SKM-1 (cell line): ENCODE measurements around the gene NOL4L.

Experiments
- DNase-seq: peaks from one replicate; lab custom pipeline; 2025; ENCODE audit not compliant: unreplicated experiment; lab: John Stamatoyannopoulos, UW

NOL4L gene

GRCh38 chr20:32543570-32544259 is 41.4 kb downstream of the NOL4L start:
- no peak for DNase-seq

DNA sequence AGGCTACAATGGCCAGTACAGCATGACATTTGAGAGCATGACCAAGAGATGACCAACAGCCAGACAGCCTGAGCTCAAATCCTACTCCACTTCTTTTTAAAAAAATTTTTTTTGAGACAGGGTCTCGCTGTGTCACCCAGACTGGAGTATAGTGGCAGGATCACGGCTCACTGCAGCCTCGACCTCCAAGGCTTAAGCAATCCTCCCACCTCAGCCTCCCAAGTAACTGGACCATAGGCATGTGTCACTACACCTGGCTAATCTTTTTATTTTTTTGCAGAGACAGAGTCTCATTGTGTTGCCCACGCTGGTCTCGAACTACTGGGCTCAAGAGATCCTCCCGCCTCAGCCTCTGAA is 42.9 kb downstream of the NOL4L start:
- DNase-seq = no peak

DNA sequence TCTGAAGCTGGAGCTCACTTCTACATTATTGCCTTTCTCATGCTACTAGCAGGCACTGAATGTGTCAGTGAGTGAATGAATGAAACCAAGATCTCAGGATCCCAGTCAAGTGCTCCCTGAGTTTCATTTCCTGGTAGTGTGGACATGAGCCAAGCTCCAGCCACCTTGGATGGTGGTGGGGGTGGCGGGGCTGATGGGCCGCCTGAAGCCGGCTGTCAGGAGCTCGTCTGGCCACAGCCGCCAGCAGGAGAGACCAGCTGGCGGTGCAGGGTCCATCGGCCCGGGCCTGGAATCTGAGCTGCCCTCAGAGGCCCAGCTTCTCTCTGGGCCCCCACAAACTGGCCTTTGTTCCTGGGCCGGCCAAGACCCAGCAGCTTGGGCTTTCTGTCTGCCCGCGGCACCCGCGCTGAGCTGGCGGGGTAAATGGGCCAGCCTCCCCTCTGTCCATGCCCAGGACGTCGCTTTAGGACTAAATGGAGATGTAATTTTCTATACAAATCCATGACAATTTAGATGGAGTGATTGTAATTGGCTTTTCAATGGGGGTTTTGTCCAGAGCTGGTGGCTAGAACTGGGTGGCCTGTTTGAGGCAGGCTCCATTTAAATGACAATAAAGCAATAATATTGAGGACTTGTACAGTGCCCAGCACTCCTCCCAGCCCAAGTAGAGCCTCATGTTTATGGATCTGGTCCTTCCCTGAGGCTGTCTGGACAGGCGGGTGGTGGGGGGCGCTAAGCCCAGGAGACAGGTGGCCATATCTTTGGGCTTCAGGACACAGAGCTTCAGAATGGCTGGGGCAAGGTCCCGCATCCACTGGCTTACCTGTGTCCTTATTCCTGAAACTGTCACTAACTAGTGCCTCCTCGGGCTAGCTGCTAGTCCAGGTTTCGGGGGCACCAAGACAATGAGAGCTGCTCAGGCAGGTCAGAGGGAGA is 43.5 kb downstream of the NOL4L start:
- DNase-seq = no peak

DNA sequence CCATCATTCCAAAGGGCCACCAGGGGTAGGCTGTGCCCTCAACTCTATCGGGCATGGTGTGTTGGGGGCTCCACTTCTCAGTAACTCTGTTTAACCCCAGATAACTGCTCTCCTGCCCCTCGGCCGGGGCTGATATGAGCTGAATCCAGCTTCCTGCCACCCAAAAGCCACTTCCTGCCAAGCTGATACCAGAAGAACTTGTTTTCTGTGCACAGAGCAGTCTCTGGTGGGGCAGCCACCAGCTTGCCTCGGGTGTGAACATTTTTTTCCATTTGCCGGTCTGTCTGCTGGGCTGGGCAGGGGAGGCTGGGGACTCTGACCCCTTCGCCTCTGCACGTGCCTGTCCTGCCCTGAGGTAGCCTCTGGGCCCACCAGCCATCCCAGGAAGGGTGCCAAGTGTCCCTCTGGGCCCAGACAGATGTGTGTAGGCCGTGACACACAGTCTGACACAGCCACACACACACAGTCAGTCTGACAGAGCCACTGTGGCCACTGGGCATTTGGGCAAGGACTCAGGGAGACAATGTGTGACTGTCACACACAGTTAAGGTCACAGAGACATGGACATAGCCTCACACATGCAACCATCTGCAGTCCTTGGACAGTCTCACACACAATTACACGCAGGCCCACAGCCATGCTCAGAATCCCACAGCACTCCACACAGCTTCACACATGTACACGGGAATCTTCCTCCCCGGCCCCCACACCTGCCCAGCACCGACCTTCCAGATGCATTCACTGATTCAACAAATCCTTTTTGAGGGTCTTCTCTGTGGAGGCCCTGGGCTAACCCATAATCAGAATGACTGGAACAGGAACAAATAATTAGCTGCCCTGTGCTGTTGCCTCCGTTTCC is 45.1 kb downstream of the NOL4L start:
- no peak for DNase-seq

DNA sequence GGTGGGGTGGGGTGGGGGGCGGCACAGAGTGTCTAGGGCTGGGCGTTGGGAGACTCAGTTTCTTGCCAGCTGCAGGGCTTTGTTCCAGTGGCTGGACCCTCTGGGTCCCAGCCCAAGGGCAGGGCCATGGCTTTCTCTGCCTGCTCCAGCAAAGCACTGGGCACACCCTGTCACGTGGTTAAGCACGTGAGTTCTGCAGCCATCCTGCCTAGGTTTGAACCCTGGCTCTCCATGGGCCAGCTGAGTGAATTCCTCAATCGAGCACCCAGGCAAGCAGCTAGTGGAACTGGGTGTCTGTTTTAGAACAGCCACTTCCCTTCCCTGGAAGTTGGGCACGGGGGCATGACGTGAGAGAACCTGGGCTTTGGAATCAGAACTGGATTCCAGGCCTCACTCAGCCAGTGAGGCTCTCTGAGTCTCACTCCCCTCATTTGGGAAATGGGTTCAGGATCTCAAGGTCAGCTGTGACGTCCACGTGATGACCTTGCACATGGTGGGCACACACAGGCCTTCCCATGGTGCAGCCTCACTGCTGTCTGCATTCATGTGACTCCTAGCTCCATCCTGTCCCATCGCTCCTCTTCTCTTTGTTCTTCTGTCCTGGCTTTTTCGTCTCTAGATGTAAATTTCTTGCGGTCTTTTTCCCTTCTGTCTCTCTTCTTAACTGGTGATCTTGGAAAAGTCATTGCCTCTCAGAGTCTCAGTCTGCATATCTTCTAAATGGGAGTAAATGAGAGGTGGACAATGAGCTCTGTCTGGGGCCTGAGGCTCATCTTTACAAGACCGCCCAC is 45.9 kb downstream of the NOL4L start:
- no peak for DNase-seq

GRCh38 chr20:32538526-32538939 is 46.6 kb downstream of the NOL4L start:
- no peak for DNase-seq

GRCh38 chr20:32537657-32538525 is 47.2 kb downstream of the NOL4L start:
- DNase-seq = no peak

DNA sequence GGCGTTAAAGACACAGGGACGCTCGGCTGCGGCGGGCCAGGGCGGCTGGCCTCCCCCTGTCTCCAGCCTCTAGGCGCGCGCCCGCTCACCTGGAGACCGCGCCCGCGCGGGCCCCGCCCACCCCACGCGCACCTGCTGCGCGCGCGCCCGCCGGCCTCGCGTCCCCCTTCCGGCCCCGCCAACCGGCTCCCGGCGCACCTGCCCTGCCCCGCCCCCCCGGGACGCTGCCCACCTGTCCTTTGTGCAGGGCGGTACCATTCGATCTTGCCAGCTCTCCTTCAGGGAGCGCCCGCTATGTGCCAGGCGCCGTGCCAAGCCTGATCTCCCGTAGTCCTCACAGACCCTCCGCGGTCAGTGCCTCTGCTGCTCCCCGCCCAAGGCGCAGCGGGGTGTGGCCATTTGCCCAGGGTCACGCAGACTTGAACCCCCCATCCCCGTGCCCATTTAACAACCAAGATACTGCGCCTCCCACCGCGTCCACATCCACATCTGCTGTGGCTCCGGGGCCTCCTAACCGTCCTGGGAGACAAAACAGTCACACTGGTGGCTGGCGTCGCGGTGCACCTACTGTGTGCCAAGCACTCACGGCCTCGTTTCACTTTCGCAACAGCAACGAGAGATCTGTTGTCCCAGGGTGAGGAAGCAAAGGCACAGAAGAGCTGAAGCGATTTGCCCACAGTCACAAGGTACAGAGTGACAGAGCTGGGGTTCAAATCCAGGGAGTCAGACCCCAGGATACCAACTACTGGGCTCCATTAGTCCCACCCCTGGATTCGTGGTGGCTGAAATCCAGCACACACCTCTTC is 48.1 kb downstream of the NOL4L start:
- no peak for DNase-seq

- no peak for DNase-seq
These were observed 48.9 kb downstream of the NOL4L start for GRCh38 chr20:32535953-32536823.

DNA sequence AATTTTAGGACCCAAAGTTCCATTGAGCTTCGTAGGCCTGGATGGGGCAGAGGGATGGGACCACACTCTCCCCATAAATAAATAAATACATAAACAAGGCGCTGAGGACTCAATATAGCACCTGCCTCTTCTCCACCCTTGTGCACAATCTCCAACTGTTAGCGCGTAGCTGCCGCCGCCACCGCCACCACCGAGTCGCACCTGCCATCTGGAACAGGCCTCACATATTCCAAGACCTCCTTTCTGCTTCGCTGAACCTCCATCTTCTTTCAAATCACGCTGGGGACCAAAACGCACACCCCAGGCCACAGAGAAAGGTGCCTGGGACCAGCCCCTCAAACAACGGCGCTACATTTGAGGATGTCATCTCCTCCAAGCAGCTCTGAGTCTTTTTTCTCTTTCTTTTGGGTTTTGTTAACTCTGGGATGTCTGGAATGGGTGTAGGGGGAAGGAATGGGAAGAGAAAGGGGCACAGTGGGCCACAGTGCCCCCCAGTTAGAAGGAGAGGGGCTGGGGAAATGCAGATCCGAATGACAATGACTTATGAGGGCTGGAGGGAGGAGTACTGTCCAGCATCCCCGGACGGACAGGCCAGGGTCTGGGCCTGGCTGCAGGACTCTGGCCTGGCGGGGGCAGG is 49.7 kb downstream of the NOL4L start:
- no peak for DNase-seq

- no peak for DNase-seq
These were observed 50.4 kb downstream of the NOL4L start for GRCh38 chr20:32534661-32535240.

- no peak for DNase-seq
These were observed 51.4 kb downstream of the NOL4L start for GRCh38 chr20:32533732-32534131.

DNA sequence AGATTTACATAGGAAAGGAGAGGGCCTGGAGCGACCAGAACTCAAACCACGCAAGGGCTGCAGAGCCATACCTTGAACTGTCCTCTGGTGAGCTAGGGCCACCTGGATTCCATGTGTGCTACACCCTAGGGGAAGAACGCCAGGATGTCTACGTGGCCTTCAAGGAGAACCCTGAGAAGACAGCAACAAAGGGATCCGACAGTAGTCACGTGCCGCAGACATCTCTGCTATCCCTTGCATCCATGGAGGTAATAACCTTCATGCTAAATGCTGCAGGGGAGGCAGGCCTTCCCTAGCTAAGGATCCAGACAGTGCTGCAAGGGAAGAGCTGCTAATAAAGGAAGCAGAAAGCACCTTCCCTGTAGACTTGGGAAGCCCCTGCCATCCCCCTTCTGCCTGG is 52.9 kb downstream of the NOL4L start:
- DNase-seq = no peak

GRCh38 chr20:32528905-32529670 is 56.0 kb downstream of the NOL4L start:
- DNase-seq = no peak

DNA sequence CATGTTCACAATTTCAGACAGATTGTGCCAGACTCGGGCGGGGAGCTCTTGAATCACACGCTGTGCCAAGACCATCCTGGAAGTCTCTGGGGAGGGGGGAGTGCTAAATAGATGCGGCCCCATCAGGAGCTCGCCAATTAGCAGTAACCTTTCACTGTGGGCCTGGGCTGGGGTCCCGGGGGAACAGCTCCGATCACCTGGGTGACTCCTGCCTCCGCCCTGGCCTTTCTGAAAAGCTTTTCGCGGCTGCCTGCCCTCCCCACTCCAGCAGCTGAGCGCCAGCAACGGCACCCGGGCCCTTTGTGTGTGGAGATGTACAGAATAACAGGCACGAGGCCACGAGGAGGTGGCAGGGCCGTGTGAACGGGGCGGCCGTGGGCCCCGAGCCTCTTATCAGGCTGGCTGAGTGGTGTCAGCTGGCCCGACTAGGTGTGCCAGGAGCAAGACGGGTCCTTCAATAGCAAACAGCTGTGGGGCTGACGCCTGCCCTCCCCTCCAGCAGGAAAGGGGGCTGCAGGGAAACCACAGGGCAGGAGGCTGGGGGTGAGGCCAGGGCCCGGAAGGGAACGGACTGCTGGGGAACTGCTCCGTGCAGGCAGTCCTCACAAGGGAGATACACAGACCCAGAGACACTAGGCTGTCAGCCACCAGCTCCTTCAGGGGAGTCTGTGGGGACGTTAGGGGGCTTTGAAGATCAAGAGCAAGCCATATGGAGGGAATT is 56.8 kb downstream of the NOL4L start:
- DNase-seq = no peak
